HG02938 (cell line): ENCODE results near the gene TEX14.
"Not testable (repeated sequence)": the region's sequence is repeated elsewhere in the genome, so short reads cannot be mapped to it uniquely, and the experiment has no call there.

Experiments used
- ATAC-seq: cut with Tn5 transposase; IDR thresholded peaks from one replicate; pipeline ENCODE4 v1.9.1; 2021; ENCODE audit warnings: mild to moderate bottlenecking, moderate library complexity; ENCODE audit not compliant: unreplicated experiment

Gene TEX14

GRCh38 chr17:58605986-58606385 is 85.9 kb downstream of the TEX14 start:
- no peak for ATAC-seq

DNA sequence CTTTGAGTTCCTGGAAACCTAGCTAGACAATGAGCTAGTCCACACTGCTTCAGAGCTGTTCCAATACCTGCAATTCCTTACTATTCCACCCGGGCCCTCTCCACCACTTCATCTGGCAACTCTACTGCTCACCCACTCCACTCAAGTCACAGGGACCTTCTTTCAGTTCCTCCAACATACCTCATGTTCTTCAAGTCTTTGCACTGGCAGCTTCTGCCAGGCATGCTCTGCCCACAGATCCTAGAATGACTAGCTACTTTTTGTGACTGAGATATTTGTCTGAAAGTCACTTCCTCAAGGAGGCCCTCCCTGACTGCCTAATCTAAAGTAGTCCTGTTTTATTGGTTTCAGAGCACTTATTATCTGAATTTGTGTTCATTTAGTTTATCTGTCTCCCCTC is 86.4 kb downstream of the TEX14 start:
- ATAC-seq, result no peak

GRCh38 chr17:58601976-58602375 is 89.9 kb downstream of the TEX14 start:
- no peak for ATAC-seq

GRCh38 chr17:58597371-58597770 is 94.5 kb downstream of the TEX14 start:
- ATAC-seq, result no peak

DNA sequence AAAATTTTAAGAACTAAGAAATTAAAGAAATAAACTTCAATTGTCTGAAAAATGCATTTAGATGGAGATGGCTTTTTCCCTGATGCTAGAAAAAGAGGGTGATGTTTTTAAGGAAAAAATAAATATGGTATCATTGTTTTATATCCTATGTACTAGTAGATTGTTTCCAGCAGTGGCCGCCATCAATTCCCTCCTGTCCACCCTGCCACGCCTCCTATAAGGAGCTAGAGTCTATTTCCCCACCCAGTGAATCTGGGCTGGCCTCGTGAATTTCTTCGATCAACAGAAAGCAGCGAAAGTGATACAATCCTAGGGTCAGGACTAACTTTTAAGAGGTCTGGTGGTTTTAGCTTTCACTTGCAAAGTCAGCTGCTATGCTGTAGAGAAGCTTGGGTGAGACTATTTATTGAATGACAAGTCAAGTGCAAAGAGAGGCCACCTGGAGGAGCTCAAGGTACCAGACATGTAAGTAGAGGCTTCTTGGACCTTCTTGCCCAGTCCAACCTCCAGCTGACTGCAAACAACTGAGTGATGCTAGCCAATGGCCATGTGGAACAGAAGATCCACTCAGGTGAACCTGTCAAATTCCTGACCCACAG is 96.6 kb downstream of the TEX14 start:
- no peak for ATAC-seq

- no peak for ATAC-seq
Observed at GRCh38 chr17:58593123-58593522, 98.7 kb downstream of the TEX14 start.

DNA sequence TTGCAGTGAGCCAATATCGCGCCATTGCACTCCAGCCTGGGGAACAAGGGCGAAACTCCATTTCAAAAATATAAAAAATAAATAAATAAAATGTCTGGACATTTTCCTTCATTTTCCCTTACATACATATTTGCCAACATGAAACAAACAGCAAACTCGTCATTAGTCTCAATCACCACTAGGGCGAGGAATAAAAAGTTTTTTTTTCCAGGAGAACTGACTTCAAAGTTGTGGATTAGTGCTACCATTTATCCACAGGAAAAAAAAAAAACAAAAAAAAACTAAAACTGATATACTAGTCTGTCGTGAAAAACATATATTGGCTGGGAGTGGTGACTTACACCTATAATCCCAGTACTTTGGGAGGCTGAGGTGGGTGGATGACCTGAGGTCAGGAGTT is 100.4 kb downstream of the TEX14 start:
- no peak for ATAC-seq

- no peak for ATAC-seq
Observed at GRCh38 chr17:58590377-58590776, 101.5 kb downstream of the TEX14 start.

- ATAC-seq, result no peak
Observed at GRCh38 chr17:58587713-58588117, 104.1 kb downstream of the TEX14 start.

DNA sequence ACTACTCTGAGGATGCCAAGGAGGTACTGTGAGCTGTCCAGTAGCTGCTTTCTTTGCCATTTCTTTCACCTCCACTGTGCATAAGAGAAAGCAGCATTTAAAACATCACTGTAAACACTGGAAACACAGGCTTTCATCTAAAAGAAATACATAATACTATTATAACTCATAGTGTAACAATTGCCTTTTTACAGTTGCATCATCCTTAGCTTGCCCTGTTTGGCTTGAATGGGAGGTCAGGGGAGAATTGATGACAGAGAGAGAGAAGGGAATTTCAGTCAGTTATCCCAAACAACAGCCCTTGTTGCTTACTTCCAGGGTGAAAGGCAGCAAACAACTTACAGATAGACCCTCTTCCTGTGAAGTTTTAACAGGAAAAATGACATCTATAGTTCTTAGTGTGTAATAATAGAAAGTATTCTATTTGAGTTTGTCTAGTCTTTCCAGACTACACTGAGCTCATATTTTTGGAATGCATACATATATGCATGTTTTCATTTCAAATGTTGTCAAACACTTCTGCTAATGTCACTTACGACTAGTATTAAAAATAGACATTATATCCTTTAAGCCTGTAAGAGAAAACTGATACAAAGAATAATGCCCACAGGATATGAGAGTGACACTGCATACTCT is 105.7 kb downstream of the TEX14 start:
- no peak for ATAC-seq

DNA sequence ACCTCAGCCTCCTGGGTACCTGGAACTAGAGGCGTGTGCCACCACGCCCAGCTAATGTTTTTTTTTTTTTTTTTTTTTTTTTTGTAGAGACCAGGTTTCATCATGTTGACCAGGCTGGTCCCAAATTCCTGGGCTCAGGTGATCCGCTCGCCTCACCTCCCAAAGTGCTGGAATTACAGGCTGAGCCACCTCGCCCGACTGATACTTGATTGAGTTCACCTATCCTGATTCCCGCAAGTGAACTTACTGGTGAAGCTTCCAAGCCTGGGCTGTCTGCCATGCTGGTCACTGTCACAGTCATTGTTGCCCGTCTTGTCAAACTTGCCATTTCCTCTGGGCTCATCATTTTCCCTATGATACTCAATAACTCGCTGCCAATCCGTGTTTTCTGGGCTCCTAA is 106.3 kb downstream of the TEX14 start:
- no peak for ATAC-seq

DNA sequence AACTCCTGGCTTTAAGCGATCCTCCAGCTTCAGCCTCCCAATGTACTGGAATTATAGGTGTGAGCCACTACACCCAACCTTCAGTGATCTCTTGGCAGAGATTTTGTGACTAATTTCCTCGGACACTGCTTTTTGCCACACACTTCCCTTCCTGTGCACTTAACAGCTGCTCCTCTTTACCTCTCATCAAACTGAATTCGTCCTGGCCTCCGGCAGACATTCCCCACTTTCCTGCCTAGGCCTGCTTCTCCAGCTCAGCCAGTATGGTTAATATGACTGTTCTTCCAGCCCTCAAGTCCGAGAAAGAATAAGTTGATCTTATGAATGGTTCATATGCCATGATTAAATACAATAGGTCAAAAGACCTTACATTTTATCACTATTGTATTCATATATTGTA is 108.4 kb downstream of the TEX14 start:
- ATAC-seq, result no peak

DNA sequence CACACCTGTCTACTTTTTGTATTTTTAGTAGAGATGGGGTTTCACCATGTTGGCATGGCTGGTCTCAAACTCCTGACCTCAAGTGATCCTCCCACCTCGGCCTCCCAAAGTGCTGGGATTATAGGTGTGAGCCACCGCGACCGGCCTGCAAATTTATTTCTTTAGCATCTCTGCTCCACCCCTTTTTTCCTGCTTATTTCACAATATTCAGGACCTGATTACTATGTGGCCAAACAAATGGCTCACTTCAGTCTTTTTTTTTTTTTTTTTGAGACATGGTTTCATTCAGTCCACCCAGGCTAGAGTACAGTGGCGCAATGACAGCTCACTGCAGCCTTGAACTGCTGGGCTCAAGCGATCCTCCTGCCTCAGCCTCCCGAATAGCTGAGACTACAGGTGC is 109.1 kb downstream of the TEX14 start:
- ATAC-seq, result not testable (repeated sequence)

DNA sequence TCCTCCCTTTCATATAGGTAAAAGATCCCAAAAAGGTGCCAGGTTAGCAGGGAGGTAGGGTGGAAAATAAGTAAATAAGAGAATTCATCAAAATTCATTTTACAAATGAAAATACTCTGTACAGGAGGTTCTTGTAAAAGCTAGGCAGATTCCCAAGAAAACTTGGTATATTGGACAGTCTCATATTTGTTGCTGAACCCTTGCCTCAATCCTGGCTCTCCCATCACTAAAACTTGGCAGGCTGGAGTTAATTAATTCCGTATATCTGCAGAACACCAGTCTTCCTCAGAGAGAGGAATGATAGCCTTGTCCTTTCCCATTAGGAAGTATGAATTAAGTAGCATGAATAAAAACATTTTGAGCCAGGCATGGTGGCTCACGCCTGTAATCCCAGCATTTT is 111.2 kb downstream of the TEX14 start:
- ATAC-seq, result no peak

- ATAC-seq, result no peak
Observed at GRCh38 chr17:58577696-58578095, 114.1 kb downstream of the TEX14 start.

DNA sequence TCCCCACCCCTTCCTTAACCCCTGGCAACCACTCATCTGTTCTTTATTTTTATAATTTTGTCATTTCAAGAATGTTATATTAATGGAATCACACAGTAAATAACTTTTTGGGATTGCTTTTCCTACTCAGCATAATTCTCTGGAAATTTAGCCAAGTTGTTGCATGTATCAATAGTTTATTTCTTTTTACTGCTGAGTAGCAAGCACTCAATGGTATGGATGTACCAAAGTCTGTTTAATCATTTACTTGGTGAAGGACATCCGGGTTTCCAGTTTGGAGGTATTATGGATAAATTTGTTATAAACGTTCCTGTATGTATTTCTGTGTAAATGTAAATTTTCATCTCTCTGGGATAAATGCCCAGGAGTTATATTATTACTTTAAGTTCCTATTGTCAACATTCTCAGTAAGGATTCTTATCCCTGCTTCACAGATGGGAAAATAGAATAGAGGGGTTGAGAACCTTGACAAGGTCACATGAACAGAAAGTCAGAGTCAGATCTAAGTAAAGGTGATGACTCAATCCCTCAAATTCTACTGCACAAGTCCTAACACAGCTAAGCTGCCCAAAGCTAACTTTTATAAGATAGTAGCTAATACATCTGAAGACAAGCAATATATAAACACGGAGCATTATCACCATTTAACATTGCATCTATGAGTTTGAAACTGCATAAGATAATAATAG is 115.0 kb downstream of the TEX14 start:
- ATAC-seq, result no peak

GRCh38 chr17:58575511-58575910 is 116.3 kb downstream of the TEX14 start:
- ATAC-seq, result no peak

- ATAC-seq, result no peak
Observed at GRCh38 chr17:58574025-58574424, 117.8 kb downstream of the TEX14 start.

DNA sequence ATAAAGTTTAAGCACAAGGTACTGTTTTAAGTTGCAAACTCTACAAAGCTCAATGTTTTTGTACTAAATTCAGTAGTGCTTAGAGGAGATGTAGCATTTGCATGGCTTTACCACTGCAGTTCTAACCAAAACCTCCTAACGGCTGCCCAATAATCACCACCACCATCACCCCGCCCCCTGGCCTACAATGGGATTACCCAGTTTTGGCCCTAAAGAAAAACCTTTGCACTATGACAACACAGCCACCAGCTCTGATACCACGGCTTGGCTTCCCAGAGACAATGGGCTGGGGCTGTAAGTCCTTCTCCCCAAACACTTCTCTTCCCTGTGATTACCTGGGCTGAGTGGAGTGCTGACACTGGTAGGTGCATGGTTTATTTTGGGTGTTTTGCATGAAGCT is 119.0 kb downstream of the TEX14 start:
- no peak for ATAC-seq

DNA sequence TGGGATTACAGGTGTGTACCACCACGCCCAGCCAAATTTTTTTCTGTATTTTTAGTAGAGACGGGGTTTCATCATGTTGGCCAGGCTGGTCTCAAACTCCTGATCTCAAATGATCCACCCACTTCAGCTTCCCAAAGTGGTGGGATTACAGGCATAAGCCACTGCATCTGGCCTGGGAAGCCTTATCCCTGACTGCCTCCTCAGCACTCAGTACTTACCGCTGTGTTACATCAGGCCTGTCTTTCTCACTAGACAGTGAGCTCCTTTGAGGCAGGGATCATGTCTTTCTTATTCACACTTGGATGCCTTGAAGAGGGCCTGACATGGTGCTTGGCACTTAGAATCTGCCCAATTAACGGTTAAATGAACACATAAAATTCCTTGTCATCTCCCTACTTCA is 121.1 kb downstream of the TEX14 start:
- no peak for ATAC-seq

DNA sequence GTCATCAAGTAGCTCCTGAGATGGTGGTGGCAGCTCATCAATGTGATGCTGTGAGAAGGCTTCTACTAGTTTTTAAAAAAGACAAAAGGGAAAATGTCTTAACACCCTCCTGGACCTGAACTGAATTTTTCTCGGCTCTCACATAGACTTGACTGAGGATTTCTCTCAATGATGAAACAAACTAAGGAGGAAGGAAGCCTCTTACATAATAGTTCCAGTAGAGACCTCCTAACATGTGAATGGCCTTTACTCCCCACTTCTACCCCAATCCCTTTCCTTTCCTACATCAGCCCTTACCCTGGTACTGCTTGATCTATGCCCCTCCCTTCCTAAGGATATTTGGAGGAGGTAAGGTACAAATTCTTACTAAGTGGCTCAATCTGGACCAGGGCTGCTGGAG is 122.6 kb downstream of the TEX14 start:
- no peak for ATAC-seq

DNA sequence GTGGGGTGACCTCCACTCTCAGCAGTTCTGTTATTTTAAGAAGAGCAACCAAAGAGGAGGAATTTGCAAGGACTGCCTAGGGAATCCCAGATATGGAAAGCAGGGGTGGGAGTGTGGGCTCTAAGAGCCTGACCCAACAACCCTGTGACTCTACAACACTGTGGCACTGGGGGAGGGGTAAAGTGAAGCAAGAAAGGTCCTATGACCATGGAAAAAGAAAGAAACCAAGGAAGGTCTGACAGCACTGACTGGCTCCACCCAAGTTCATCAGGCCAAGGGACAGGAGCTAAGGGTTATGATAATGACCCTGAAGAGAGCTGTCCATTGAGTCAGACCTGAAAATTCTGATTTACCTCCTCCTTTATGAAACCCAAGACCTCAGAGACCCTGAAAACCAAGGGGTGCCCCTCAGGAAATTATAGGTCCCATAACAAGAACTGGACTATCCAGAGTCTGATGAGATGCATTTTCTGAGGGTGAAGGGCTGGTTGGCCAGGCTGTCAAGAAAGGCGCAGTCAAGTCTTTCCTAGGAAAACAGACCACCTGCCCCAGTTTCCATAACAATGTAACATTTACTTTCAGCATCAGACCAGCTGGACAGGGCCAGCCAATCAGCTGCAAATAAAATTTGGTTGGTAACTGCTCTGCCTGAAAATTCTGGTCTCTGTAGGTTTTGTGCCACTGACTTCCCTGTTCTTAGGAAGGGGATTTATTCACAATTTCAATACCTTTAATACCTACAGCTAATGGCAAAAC is 123.6 kb downstream of the TEX14 start:
- ATAC-seq, result no peak
